Endothelial cell of umbilical vein (primary cell): Measurements from ENCODE around the gene CRKL. TPM values are rescaled to one million over a fixed set of nuclear protein-coding genes. Genes with fewer than 3 reads are reported as not detected.

ENCODE experiments used
- BruUV-seq: library from RNA; stranded (reverse); fragments of 400-500 nt; replicated peaks from 2 replicates; lab custom pipeline; 2021; lab: Mats Ljungman, UMichigan
- CTCF ChIA-PET: fragments of 300-600, 350-600 bp; sonication (Branson Sonifier 250); formaldehyde crosslinking; loops from one replicate; lab custom pipeline; 2021; ENCODE audit warnings: antibody characterized with exemption, inconsistent platforms; lab: Charles Lee
- POLR2A ChIA-PET: fragments of 300-600, 350-600 bp; sonication (Branson Sonifier 250); formaldehyde crosslinking; loops from one replicate; lab custom pipeline; 2021; ENCODE audit warnings: antibody characterized with exemption, inconsistent platforms; lab: Charles Lee
- DNase-seq: peaks from one replicate; pipeline ENCODE4 v3.0.0-alpha.2; 2011; ENCODE audit warnings: low read depth, low spot score
- FAIRE-seq: peaks from 2 replicates; lab custom pipeline; 2011; peaks lifted over from hg19 to GRCh38; lab: Jason Lieb, UNC
- H2AFZ ChIP-seq: 2 replicates; pipeline ENCODE4 v1.6.0; 2012; ENCODE audit warnings: low read depth, low read length, control low read depth, inconsistent platforms
- H3K27ac ChIP-seq: 2 replicates; pipeline ENCODE4 v1.5.1; 2011; ENCODE audit warnings: low read depth, mild to moderate bottlenecking, control low read depth, low read length, moderate library complexity; ENCODE audit not compliant: insufficient read depth
- H3K27me3 ChIP-seq, 2 experiments: 2 replicates each; pipeline versions ENCODE4 v1.6.0 to v1.6.1; 2011; ENCODE audit warnings: low read length in 2 of 2, mixed read lengths in 1 of 2; ENCODE audit not compliant: control insufficient read depth in 2 of 2, insufficient read depth in 2 of 2
- H3K36me3 ChIP-seq, 2 experiments: 2 replicates in 1 of 2; 3 replicates in 1 of 2; pipeline ENCODE4 v1.5.1; 2011; ENCODE audit warnings: low read length in 2 of 2, mild to moderate bottlenecking in 1 of 2, moderate library complexity in 1 of 2; ENCODE audit not compliant: control insufficient read depth in 2 of 2, insufficient read depth in 2 of 2; ENCODE audit errors: extremely low read depth in 1 of 2
- H3K4me1 ChIP-seq: 3 replicates; pipeline ENCODE4 v1.5.1; 2011; ENCODE audit warnings: mild to moderate bottlenecking, low read length; ENCODE audit not compliant: control insufficient read depth, insufficient read depth; ENCODE audit errors: extremely low read depth
- H3K4me2 ChIP-seq: 2 replicates; pipeline ENCODE4 v1.6.1; 2011; ENCODE audit warnings: low read length, control low read depth, mixed read lengths; ENCODE audit not compliant: insufficient read depth
- H3K4me3 ChIP-seq, 3 experiments: fragments of 200-600 bp in 1 of 3; sonication (generic), shearing (Covaris generic) in 1 of 3; replicated peaks in 1 of 3; 2 replicates each; pipeline ENCODE4 v1.5.1; 2011 to 2016; ENCODE audit warnings: control low read depth in 3 of 3, low read length in 3 of 3, mild to moderate bottlenecking in 2 of 3, inconsistent platforms in 1 of 3, low read depth in 1 of 3, moderate library complexity in 1 of 3; ENCODE audit not compliant: insufficient read depth in 1 of 3
- H3K79me2 ChIP-seq: 2 replicates; pipeline ENCODE4 v1.6.0; 2012; ENCODE audit warnings: low read length, inconsistent platforms; ENCODE audit not compliant: control insufficient read depth, insufficient read depth
- H3K9ac ChIP-seq: replicated peaks from 2 replicates; pipeline ENCODE3; 2011; ENCODE audit warnings: low read length, control low read depth; ENCODE audit not compliant: insufficient read depth; ENCODE audit errors: extremely low read depth
- H3K9me1 ChIP-seq: replicated peaks from 3 replicates; pipeline ENCODE4 v1.6.0; 2011; ENCODE audit warnings: mild to moderate bottlenecking, low read length; ENCODE audit not compliant: control insufficient read depth, insufficient read depth; ENCODE audit errors: extremely low read depth
- H3K9me3 ChIP-seq: replicated peaks from 2 replicates; pipeline ENCODE4 v1.5.1; 2012; ENCODE audit warnings: low read length, inconsistent platforms; ENCODE audit not compliant: control insufficient read depth, insufficient read depth
- H4K20me1 ChIP-seq: replicated peaks from 2 replicates; pipeline ENCODE3; 2011; ENCODE audit warnings: mild to moderate bottlenecking, low read length; ENCODE audit not compliant: control insufficient read depth, insufficient read depth; ENCODE audit errors: extremely low read depth
- CTCF ChIP-seq, 2 donors: IDR thresholded peaks; 1 replicate in 1 of 2; 2 replicates in 1 of 2; pipeline ENCODE4 v1.5.1; 2011; ENCODE audit warnings: low read length in 2 of 2, mild to moderate bottlenecking in 2 of 2, moderate library complexity in 2 of 2, control low read depth in 1 of 2, inconsistent platforms in 1 of 2, low read depth in 1 of 2; ENCODE audit not compliant: insufficient read depth in 1 of 2; ENCODE audit errors: extremely low read depth in 1 of 2
- GATA2 ChIP-seq: IDR thresholded peaks from 2 replicates; pipeline ENCODE4 v1.7.0; 2011; ENCODE audit warnings: low read depth, mild to moderate bottlenecking, moderate library complexity, mixed read lengths, low read length; ENCODE audit not compliant: insufficient read length, insufficient read depth
- dilution Hi-C: fragments of 300-500 bp; cut with MboI; formaldehyde crosslinking; loops from one replicate; pipeline ENCODE4 v1.15.0; 2019; ENCODE audit warnings: low sequenced_read_pairs; ENCODE audit not compliant: extremely low pct_ligation_motif_present
- intact Hi-C: fragments of 100-400 bp; cut with micrococcal nuclease; formaldehyde crosslinking; loops from one replicate; pipeline ENCODE4 v1.10.0; 2022
- polyA plus RNA-seq, 4 experiments: library from polyadenylated mRNA; depleted of rRNA in 3 of 4; stranded (reverse) in 3 of 4; unstranded in 1 of 4; fragments of >200 nt; gene quantifications; 2 replicates each; pipeline versions ENCODE4 v1.2.1 to v1.2.3, GENCODE V29; 2011 to 2012; ENCODE audit warnings: missing spikeins in 1 of 4
- total RNA-seq: library from RNA; stranded (reverse); gene quantifications from 2 replicates; pipeline ENCODE4 v1.2.3, GENCODE V29; 2021

CRKL gene
- total and polyA plus RNA-seq, 2 donors (not counting 3 experiments of a cell fraction or from before 2014, with no cell fraction given): 18.0 to 50.6 TPM

GRCh38 chr22:20998411-20999336 lies 81.5 kb downstream of the CRKL start:
- dilution Hi-C loops (no loop called here), intact Hi-C loops (no loop called here)
- Histone ChIP-seq H3K4me1 (peaks cover 22% of the 10 kb centered on the region), H3K9me3 (no peaks in the 10 kb centered on the region), H4K20me1 (no peaks in the 10 kb centered on the region), H3K4me3 (no peak overlapping the region), H3K9me1 (no peaks in the 10 kb centered on the region), H2AFZ (no peak overlapping the region), H3K9ac (no peak overlapping the region), H3K27me3 (no peaks in the 10 kb centered on the region), H3K36me3 (peaks cover 5 to 19% of the 10 kb centered on the region in 2 experiments), H3K79me2 (peaks cover 20% of the 10 kb centered on the region), H3K4me2 (no peak overlapping the region), H3K27ac (no peak overlapping the region)
- DNase-seq (no peak), FAIRE-seq (no peak)
- no TSS peak for BruUV-seq
- POLR2A ChIA-PET: interaction anchor here (1.5 kb wide), 1 partner anchor 17 kb away, joined by 6 read pairs; the partner anchor contains the start of gene LZTR1
- TF ChIP-seq CTCF (IDR thresholded peaks at IDR 0.05; ENCODE audit: extremely low read depth in 1 of 2, insufficient read depth in 1 of 2, low read depth in 1 of 2, low read length in 2 of 2) (no peak), GATA2 (no peak)
- CTCF ChIA-PET: interaction anchor here (1.4 kb wide), 1 partner anchor 17 kb away, joined by 3 read pairs; the partner anchor contains the start of gene LZTR1
